ENCODE results near the gene OST4. TPM values are rescaled to one million over a fixed set of nuclear protein-coding genes. Genes with fewer than 3 reads are reported as not detected.
A peak's percentile ranks its signal among the peaks of the same experiment; 100 is the strongest.
"Not testable (repeated sequence)": the region's sequence is repeated elsewhere in the genome, so short reads cannot be mapped to it uniquely, and the experiment has no call there.

OST4 gene
- 398 TPM for total RNA-seq

DNA sequence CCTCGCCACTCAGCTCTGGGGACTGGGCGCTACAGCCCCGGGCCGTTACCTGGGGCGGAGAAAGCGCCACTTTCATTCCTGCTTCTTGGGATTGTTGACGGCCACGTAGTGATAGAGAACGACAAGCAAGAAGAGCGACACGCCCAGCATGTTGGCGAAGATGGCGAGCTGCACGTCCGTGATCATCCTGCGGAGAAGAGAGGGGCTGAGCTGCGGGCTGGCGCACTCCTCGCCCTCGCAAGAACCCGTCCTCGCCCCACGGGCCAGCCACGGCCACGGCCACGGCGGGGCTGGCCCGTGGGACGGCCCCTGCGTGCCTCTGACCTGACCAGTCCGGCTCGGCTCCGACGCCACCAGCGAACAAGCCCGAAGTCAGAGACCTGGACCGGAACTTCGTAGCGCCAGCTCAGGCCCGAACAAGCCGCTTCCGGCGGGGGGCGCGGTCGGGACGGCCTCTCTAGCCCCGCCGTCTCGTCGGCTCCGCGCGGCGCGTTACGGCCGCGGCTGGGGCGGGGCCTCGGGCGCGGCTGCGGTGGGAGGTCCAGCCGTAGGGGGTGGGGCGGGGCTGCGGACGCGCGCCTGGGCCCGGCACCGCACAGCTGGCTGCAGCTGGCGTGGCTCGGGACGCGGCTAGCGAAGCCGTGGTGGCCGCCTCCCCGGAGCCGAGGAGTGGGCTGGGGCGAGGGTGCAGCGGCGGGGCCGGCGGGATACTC is at the start of gene OST4:
Gene OST4, minus strand, starts transcription at position 378 of the 713 bp plus-strand sequence.
- DNase-seq (ENCODE audit: low spot score) = peak; percentile 94

DNA sequence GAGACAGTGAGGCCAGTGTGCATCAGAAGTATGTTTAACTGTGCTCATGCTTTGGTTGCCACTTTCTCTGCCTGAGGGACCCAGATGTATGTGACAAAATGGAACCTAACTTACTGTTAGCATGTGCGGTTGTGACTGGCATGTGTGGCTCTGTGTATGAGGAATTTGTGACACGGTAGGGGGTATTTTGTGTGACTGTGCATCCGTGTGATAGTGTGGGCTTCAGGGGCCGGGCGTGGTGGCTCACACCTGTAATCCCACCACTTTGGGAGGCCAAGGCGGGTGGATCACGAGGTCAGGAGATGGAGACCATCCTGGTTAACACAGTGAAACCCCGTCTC is 47.8 kb upstream of the OST4 start:
- not testable (repeated sequence) for DNase-seq (ENCODE audit: low spot score)

DNA sequence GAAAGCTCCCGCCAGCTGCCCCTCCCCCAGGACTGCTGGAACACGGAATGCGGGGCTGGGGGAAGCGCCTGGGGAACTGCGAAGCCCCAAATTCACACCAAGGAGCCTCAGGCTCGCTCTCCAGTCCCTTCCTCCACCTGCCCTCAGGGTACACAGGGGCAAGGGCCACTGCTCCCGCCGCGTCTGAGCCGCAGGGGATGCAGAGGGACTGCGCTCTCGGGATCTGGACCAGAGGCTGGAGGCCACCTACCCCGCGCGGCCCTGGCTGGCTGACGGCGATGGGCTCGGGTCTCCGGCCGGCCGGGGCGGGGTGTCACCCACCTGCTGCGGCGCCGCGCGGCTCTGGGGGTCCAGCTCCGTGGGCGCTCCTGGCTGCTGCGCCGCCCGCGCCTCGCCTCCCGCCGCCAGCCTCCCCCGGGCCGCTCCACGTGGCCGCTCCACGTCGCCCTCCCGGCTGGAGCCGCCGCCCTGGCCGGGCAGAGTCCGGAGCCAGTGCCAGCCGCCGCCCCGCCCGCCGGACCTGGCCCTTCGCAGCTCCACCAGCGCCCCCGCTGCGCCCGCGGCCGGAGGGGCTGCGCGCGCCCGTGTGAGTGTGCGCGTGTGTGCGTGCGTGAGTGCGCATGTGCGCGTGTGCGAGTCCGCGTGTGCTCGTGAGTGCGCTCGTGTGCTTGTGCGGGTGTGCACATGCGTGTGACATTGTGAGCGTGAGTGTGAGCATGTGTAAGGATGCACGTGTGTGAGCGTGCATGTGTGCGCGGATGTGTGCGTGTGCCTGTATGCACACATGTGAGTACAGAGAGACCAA is 47.3 kb upstream of the OST4 start, which contains the start of gene CGREF1:
Gene CGREF1, minus strand, starts transcription at position 604 of the 805 bp plus-strand sequence. CDS start 14,762 bp downstream, outside the sequence.
- DNase-seq (ENCODE audit: low spot score) = no peak

DNA sequence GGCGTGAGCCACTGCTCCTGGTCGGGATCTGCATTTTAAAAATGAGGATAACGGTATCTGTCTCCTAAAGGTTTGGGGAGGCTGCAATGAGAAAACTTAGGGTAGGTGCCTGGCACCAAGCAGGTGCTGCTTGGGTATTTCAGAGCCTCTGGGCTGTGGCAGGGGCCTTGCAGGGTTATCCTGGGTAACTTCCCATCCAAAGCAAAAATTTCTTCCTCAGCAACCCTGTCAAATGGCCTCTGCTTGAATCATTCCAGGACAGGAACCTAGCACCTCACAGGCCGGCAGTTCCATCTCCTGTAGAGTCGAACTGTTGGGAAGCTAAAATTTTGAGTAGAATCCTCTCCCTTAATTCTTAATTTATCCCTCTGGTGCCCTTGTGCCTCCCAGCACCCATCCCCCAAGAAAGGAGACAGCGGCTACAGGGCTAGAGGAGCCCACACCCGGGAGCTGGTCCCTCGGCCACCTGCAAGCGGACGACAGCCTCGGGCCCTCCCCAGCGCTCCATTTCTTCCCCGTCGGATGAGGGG is 46.6 kb upstream of the OST4 start:
- DNase-seq (ENCODE audit: low spot score) = no peak

DNA sequence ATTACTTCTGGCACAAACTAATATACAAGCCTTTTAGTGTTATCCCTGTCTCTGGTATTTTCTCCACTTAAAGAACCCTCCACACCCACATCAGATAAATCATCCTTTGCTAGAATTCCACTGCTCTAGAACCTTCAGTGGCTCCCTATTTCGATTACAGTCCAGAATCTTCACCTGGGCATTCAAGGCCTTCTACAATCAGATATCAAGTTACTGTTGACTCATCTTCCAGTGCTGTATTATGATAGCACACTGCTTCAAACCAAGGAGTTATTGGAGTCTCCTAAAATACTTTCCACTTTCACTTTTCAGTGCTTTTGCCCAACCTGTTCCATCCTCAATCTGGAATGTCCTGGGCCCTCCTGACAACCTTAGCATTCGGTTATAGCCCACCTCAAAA is 44.1 kb upstream of the OST4 start:
- no peak for DNase-seq (ENCODE audit: low spot score)

DNA sequence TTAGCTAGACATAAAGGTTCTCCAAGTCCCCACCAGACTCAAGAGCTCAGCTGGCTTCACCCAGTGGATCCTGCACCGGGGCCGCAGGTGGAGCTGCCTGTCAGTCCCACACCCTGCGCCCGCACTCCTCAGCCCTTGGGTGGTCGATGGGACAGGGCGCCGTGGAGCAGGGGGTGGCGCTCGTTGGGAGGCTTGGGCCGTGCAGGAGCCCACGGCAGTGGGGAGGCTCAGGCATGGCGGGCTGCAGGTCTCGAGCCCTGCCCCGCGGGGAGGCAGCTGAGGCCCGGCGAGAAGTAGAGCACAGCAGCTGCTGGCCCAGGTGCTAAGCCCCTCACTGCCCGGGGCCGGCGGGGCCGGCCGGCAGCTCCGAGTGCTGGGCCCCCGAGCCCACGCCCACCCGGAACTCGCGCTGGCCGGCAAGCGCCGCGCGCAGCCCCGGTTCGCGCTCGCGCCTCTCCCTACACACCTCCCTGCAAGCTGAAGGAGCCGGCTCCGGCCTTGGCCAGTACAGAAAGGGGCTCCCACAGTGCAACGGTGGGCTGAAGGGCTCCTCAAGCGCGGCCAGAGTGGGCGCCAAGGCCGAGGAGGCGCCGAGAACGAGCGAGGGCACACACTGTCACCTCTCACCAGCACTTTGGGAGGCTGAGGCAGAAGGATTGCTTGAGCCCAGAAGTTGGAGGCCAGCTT is 40.1 kb upstream of the OST4 start:
- DNase-seq (ENCODE audit: low spot score) = not testable (repeated sequence)

DNA sequence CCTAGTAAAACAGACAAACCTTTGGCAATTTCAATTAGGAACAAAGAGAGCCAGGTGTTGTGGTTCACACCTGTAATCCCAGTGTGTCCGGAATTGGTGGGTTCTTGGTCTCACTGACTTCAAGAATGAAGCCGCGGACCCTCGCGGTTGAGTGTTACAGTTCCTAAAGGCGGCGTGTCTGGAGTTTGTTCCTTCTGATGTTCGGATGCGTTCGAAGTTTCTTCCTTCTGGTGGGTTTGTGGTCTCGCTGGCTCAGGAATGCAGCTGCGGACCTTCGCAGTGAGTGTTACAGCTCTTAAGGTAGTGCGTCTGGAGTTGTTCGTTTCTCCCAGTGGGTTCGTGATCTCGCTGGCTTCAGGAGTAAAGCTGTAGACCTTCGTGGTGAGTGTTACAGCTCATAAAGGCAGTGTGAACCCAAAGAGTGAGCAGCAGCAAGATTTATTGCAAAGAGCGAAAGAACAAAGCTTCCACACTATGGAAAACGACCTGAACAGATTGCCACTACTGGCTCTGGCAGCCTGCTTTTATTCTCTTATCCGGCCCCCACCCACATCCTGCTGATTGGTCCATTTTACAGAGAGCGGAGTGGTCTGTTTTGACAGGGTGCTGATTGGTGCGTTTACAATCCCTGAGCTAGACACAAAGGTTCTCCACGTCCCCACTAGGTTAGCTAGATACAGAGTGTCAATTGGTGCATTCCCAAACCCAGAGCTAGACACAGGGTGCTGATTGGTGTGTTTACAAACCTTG is 39.3 kb upstream of the OST4 start:
- DNase-seq (ENCODE audit: low spot score) = not testable (repeated sequence)

DNA sequence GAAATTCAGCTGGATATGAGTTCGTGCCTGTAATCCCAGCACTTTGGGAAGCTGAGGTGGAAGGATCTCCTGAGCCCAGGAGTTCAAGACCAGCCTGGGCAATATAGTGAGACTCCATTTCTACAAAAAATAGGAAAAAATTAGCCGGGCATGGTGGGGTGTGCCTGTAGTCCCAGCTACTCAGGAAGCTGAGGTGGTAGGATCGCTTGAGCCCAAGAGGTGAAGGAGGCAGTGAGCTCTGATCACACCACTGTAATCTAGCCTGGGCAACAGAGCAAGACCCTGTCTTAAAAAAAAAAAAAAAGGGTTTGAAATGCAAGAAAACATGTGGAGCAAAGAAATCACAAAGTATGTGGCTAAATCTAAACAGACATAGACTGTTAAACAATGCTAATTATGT is 37.6 kb upstream of the OST4 start:
- no peak for DNase-seq (ENCODE audit: low spot score)

DNA sequence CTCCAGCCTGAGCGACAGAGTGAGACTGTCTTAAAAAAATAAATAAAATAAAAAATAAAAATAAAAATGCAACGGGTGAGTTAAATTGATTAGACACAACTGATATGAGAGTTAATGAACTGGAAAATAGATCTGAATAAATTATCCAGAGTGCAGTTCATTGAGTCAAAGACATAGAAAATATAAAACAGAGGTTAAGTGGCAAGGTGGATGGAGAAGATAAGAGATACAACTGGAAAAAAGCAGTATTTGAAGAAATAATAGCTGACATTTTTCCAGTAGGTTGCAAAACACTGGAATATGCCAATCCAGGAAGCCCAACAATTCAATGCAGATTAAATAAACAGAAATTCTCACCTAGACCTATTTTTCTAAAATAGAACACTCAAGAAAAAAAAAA is 36.8 kb upstream of the OST4 start:
- no peak for DNase-seq (ENCODE audit: low spot score)

DNA sequence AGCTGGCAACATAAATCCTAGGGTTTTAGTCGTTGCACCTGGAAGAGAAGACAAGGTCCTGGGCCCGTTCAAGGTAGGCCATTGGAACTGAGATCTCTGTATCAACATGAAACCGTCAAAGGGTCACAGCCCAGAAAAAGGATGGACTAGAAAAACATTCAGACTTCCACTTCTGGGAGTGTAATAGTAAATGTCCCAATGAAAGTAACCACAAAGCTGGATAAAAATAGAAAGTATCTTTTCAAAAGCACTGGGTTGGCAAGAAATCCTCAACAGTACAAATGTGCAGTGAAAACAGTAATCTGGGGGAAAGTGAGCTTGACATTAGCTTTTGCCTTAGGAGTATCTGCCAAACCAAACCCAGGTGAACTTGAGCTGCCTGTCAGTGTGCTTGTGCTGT is 34.5 kb upstream of the OST4 start:
- no peak for DNase-seq (ENCODE audit: low spot score)

DNA sequence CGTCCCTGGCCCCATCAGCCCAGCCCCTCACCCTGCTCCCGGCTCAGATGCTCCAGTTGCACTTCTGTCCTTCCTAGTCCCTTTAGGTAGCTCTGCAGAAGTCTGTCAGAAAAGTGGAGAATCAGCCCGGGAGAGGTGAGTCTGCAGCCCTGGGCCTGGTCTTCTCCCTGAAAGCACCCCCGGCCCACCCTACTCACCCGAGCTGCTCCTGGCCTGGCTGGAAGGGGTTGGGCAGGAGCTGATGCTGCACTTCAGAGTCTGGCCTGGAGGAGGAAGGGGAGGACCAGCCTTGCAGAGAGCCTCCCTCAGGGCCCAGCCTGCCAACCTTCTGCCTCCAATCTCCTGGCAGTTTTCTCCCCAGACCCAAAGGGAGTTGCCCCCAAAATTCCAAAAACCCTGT is 30.9 kb upstream of the OST4 start:
- no peak for DNase-seq (ENCODE audit: low spot score)

DNA sequence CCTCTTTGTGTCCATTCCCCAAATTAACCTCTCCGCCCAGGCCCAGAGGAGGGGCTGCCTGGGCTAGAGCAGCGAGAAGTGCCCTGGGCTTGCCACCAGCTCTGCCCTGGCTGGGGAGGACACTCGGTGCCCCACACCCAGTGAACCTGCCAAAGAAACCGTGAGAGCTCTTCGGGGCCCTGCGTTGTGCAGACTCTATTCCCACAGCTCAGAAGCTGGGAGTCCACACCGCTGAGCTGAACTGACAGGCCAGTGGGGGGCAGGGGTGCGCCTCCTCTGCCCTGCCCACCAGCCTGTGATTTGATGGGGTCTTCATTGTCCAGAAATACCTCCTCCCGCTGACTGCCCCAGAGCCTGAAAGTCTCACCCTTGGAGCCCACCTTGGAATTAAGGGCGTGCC is 28.6 kb upstream of the OST4 start:
- DNase-seq (ENCODE audit: low spot score) = no peak

DNA sequence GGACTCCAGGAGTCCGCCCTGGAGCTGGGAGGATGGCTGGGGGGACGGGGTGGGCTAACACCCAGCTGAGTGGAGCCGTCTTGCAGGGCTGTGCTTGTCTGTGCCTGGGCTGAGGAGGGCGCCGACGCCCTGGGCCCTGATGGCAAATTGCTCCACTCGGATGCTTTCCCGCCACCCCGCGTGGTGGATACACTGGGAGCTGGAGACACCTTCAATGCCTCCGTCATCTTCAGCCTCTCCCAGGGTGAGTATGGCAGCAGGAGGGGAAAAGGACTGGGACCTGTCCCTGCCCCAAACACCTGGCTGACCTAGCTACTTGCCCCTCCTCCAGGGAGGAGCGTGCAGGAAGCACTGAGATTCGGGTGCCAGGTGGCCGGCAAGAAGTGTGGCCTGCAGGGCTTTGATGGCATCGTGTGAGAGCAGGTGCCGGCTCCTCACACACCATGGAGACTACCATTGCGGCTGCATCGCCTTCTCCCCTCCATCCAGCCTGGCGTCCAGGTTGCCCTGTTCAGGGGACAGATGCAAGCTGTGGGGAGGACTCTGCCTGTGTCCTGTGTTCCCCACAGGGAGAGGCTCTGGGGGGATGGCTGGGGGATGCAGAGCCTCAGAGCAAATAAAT is 28.0 kb upstream of the OST4 start:
- DNase-seq (ENCODE audit: low spot score) = no peak

DNA sequence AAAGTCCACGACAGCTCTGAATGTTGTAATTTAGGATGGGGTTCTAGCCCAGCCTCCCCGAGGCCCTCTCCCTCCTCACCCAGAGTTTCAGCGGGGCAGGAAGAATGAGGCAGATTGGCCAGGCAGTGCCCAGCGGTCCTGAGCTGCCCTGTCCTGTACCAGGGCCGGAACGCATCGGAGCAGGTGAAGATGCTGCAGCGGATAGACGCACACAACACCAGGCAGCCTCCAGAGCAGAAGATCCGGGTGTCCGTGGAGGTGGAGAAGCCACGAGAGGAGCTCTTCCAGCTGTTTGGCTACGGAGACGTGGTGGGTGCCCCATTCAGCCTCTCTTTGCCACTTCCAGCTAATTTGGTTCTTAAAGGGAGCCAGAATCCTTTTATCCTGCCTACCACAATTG is 25.9 kb upstream of the OST4 start:
- DNase-seq (ENCODE audit: low spot score) = no peak

DNA sequence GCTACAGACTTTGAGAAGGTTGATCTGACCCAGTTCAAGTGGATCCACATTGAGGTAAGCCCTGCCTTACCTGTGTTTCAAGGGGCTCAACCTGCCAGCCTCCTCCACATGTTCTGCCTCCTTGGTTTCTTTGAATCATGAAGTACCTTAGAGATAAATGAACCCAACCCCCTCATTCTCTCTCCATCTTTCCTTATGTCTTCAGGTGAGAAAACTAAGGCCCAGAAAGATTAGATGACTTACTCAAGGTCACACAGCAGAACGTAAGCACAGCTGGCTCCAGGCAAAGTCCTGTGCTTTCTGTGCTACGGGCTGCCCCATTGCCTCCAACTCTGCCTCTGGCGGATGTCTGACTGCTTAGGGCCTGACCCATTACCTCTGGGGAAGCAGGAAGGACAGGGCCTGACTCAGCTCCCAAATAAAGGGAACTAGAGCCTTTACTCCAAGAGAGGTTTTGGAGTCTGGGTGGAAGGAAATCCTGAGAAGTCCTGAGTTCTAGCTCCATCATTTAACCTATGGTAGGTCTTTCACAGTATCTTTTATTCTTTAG is 25.4 kb upstream of the OST4 start:
- no peak for DNase-seq (ENCODE audit: low spot score)

DNA sequence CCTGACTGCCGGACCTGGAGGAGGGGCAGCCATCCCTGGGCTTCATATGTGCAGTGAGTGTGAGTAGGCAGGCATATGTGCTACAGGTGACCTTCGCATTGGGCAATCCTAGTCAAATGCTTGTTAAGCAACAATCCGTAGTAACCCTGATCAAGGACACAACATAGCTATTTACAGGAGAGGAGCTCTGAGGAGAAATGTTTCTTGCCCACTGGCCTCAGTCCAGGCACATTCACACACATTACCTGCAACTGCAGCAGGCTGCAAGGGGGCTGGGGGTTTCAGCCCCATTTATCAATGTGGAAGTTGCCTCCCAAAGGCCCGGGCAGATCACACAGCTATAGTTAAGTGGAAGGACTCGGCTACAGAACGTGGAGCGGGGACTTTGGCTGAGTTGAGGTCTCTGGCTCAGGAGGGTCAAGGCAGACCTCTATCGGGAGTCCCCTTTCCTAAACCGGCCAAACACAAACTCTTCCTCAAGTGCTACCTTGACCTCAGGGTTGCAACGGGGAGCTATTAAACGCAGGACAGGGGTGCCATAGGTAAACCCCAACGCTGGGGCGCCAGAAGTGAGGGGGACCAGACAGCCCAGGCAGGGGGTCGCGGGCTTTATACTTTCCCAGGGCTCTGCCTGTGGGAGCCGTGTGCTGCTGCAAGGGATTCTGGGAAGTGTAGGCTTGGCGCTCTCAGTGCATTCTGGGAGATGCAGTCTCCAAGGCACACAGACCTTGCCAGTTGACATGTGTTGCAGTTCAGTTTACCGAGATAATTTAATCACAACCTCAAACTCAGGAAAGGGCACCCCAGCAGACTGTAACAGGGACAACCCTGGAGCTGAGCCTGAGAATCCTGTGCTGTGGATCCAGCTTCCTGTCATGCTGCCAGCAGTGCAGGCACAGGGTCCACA is 24.5 kb upstream of the OST4 start:
- DNase-seq (ENCODE audit: low spot score) = peak; percentile 59

DNA sequence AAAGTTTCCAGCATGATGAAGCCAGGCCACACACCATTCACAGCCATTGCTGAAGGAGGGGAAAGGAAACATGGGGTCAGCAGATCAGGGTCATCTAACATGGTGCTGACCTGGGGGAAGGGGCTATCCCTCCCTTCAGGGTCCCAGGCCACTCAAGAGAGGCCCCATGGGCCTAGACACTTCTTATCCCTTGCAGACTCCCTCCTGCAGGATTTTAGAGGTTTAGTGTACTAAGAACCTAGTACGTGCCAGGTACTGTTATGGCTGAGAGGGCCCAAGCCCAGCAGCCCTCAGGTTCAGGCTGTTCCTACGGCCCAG is 23.9 kb upstream of the OST4 start:
- no peak for DNase-seq (ENCODE audit: low spot score)

DNA sequence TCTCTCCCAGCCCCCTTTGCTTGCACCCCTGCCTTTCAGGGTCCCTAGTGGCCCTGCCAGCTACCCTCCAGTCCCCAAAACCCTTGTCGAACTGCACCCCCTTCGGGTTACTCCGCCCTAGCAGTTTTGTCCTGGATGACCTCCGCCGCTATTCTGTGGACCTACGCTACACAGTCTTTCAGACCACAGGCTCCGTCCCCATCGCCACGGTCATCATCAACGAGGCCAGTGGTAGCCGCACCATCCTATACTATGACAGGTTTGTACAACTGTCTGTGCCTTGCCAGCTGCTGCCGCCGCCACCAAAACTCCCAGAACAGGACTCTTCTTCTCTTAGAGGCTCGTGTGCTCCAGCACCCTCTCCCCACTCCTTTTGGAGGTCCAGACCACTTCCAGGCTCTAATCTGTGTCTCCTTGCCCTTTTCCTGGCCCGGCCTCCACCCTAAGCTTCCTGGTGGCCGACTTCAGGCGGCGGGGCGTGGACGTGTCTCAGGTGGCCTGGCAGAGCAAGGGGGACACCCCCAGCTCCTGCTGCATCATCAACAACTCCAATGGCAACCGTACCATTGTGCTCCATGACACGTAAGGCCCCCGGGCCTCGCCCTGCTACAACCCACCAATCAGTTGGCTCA is 23.0 kb upstream of the OST4 start:
- DNase-seq (ENCODE audit: low spot score) = no peak
